HG03135 (cell line): ENCODE measurements around the gene SVEP1.
"Not testable (repeated sequence)": the region's sequence is repeated elsewhere in the genome, so short reads cannot be mapped to it uniquely, and the experiment has no call there.

Experiments
- ATAC-seq: cut with Tn5 transposase; IDR thresholded peaks from one replicate; pipeline ENCODE4 v1.9.1; 2021; ENCODE audit warnings: mild to moderate bottlenecking, moderate library complexity; ENCODE audit not compliant: unreplicated experiment

SVEP1 gene

DNA sequence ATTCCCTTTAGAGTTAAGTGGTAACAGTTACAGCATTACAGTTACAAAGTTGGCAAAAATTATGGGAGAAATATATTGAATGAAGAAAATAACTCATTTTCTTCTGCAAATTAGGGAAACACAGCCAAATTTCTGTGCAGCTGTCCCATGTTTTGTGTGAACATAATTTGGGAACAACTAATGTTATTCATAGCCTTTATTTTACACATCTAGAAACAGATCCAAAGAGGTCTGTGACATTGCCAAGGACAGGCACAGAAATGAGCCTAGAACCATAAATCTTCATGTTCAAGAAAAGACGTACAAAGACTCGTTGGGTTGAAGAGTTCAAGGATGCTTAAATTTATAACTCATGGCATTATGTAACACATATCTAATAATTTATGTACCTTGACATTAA, 127.8 kb downstream of the SVEP1 start:
- ATAC-seq: no peak

DNA sequence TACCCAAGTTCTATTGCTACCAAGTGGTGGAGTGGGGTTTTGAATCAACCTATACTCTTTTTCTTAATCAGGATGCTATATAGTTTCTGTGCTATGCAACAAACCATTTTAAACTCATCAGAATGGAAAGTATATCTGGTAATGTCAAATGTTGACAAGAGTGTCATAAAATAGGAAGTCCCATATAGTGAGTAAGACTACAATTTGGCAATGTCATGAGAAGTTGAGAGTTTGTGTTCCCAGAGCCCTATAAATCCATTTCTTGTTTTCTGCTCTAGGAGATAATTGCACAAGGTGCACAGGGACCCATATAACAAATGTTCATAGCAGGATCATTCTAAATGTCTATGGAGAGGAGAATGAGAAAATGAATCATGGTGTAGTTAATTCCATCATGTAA, 132.1 kb downstream of the SVEP1 start:
- ATAC-seq: no peak

GRCh38 chr9:110446171-110446570, 133.4 kb downstream of the SVEP1 start:
- no peak for ATAC-seq

GRCh38 chr9:110444911-110445310, 134.6 kb downstream of the SVEP1 start:
- no peak for ATAC-seq

GRCh38 chr9:110443866-110444220, 135.7 kb downstream of the SVEP1 start:
- no peak for ATAC-seq

DNA sequence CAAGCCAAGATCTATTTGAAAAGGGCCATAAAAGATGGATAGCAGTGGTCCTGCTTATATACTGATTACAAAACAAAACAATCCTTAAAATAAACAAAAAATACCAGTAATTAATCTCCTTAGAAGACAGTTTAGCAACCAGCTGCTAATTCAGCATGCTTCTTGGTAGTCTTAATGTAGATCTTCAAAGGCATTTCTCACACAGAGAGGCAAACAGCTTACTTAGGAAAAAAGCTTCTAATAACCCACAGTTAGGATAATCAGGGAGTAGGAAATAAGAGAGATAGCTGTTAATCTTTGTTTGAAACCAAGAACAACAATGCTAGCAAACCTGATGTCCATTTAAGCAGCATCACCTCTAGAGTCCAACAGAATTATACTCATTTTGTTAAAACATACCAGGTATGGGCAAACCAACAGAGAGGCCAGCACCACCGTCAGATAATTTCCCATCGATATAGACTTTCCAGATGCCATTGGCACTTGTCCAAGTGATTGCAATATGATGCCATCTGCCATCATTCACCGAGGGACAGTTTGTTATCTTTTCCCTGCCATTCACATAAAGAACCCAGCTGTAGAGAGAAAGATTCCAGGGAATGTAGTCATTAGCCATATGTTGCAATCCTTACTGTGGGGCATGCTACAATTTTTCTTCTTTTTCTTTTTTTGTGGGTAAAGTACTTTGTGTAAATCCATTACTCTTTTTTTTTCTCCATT, 136.2 kb downstream of the SVEP1 start:
- no peak for ATAC-seq

- ATAC-seq: no peak
Measured at GRCh38 chr9:110440796-110441195, 138.7 kb downstream of the SVEP1 start.

DNA sequence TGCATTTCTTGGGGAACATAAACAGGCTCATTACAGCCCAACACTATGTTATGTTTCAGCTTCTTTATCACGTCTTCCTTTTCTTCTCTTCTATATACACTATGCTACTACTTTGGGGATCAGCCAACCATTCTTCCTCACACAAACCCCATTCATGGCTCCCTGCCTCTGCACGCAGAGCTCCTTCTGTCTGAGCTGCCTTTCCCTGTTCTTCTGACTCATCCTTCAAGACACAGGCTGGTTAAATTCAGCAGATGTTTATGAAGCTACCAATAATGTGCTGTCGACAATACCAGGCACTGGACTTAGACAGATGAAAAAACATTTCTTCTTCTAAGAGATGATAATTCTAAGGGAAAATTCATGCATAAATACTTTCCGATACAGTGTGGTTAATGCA, 139.4 kb downstream of the SVEP1 start:
- ATAC-seq: no peak

GRCh38 chr9:110432253-110432652, 147.3 kb downstream of the SVEP1 start:
- ATAC-seq: no peak

DNA sequence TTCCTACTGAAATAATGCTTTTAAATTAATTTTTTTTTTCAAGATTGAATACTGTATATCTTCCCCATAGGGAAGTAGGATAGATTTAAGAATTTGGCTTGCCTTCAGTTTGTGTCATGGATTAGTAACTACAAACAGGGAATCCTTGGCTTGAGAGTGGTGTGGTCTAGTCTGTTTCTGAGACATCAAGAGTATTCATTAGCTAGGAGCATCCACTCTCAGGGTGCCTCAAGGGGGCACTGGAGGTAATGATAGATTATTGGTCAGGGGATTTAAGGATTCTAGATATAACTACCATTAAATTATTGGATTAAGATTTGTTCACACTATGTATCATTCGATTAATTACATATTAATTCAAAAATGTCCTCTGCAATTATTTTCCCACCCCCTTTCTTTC, 150.1 kb downstream of the SVEP1 start:
- no peak for ATAC-seq

DNA sequence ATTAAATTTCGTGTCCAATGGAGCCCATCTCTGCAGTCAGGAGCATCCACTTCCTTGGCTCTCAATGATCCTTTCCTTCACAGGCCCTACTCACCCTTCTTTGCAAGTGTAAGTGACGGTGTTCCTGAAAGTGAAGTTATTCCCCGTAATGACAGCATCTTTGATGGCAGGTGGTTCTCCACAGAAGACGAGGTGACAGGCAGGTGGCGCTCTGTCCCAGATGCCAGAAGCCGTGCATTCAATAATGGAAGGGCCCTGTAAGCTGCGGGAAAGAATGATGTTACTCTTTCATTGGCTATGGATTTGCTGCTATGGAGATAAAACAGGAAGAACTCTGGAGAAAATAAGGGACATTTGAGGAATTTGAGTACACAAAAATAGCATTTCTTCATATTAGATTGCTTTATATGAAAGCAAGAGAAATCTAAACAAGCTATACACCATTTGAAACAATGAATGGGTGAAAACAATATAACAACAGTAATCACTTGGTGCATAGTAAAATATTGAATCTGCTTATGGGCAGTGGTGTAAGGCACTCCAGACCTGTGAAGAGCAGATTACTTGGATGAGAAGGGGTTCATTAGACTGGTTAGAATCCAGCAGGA, 151.9 kb downstream of the SVEP1 start:
- ATAC-seq: no peak

GRCh38 chr9:110426052-110426709, 153.4 kb downstream of the SVEP1 start:
- no peak for ATAC-seq

DNA sequence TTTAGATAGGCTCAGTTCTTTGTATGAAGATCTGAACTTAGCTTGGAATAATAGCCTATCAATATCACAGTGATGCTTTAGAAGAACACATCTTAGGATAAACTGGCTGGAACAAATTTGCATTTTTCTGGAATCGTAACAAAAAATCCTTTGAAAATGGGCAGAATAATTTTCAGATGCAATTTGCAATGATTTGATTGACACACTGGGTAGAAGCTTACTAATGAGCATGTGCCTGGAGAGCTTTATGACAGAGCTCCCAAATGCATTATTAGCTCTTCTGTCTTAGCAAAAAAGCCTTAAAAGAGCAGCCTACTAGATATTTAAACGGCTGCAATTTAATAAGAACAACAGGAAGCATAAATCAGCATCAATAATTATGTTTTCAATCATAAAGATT, 165.1 kb downstream of the SVEP1 start:
- ATAC-seq: no peak

- no peak for ATAC-seq
Measured at GRCh38 chr9:110410961-110411360, 168.6 kb downstream of the SVEP1 start.

- ATAC-seq: no peak
Measured at GRCh38 chr9:110408598-110408997, 170.9 kb downstream of the SVEP1 start.

DNA sequence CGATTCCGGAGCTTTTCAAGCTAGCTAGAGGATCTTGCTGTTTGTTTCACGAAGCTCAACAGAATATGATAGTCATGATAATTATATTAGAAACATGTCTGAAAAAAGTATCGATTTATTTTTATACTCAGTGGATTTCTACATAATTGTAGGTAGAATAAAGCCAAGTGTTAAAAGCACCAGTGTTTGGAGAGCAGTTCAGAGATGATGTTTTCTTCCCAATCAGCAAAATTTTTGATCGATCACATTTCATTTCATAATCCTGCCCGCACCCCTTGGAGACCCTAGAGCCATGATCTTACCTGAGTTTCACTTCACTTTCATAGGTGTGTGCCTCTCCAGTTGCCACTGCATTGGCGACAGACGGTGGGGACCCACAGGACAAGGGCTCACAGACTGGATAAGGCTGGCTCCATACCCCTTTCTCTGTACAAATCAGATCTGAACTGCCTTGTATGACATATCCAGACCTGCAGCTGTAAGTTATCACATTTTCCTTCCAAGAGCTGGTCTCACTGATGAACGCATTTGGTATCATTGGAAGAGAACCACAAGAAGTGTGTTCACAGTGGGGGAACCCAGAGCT, 173.6 kb downstream of the SVEP1 start:
- no peak for ATAC-seq

- ATAC-seq: no peak
Measured at GRCh38 chr9:110404473-110404872, 175.1 kb downstream of the SVEP1 start.

- ATAC-seq: no peak
Measured at GRCh38 chr9:110399983-110400382, 179.6 kb downstream of the SVEP1 start.

GRCh38 chr9:110398992-110399391, 180.5 kb downstream of the SVEP1 start:
- not testable (repeated sequence) for ATAC-seq

DNA sequence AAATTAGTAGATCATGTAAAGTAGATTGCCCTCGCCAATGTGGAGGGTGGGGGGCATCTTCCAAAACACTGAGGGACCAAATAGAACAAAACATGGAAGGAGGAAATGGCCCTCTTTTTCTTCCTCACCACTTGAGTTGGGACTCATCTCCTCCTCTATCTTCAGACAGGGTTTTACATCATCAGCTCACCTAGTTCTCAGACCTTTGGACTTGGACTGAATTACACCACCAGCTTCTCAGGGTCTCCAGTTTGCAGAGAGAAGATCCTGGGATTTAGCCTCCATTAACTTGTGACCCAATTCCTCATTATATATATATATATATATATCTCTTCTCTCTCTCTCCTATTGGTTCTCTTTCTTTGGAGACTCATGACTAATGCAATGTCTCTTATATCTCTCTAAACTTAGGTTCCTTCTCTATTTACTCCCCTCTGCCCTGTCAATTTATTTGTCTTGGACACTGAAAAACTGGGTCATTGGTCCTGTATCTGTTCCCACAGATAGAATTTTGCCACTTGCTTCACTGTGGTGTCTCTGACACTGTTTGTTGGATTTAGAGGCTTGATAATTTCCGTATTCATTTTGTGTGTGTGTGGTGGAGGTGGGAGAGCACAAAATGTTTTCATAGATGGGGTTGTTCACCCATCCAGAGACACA, 187.6 kb downstream of the SVEP1 start:
- no peak for ATAC-seq

GRCh38 chr9:110389148-110389750, 190.3 kb downstream of the SVEP1 start:
- no peak for ATAC-seq
